Measurements from ENCODE around the gene HS2ST1. TPM values are rescaled to one million over a fixed set of nuclear protein-coding genes. Genes with fewer than 3 reads are reported as not detected.
A peak's percentile ranks its signal among the peaks of the same experiment; 100 is the strongest.
"Not testable (repeated sequence)": the region's sequence is repeated elsewhere in the genome, so short reads cannot be mapped to it uniquely, and the experiment has no call there.

The HS2ST1 gene
- total RNA-seq, 2 donors from 2014 or later, result 29.0 to 31.5 TPM

GRCh38 chr1:87023326-87023725 is 108.9 kb downstream of the HS2ST1 start:
- Histone ChIP-seq H3K4me1 (ENCODE audit: control insufficient read depth, insufficient read depth, low read length) (peaks cover 3% of the 10 kb centered on the region), H3K27me3 (ENCODE audit: control insufficient read depth, insufficient read depth, low read length, poor library complexity, severe bottlenecking) (no peaks in the 10 kb centered on the region), H3K36me3 (ENCODE audit: control insufficient read depth, insufficient read depth, low read length) (no peaks in the 10 kb centered on the region), H3K4me3 (ENCODE audit: low read length) (no peak overlapping the region), H3K9me3 (ENCODE audit: control insufficient read depth, low read length) (no peaks in the 10 kb centered on the region), H3K27ac (ENCODE audit: low read depth, low read length) (no peak overlapping the region), H3K9ac (ENCODE audit: extremely low read depth, low read length, poor library complexity, severe bottlenecking) (no peak overlapping the region)
- H3K4me3 Mint-ChIP-seq, result no peak overlapping the region
- 60% methylated on average over 1 of the region's 1 CpG; no CpG with 5 or more reads in 1 of the 2 experiments for WGBS, 2 experiments (ENCODE audit: insufficient coverage in 1 of 2, insufficient read length in 1 of 2)
- peaks cover 2% of the 10 kb centered on the region for H3K36me3 Mint-ChIP-seq (ENCODE audit: low read depth)
- no peak for TF ChIP-seq CTCF (conservative IDR thresholded peaks at IDR 0.05)
- no peaks in the 10 kb centered on the region for H3K27me3 Mint-ChIP-seq (ENCODE audit: insufficient read depth)
- no peaks in the 10 kb centered on the region for H3K9me3 Mint-ChIP-seq
- no peak overlapping the region for H3K27ac Mint-ChIP-seq
- no peak for DNase-seq
- peaks cover 7% of the 10 kb centered on the region for H3K4me1 Mint-ChIP-seq

- H3K9me3 ChIP-seq (ENCODE audit: control insufficient read depth, low read length), result no peaks in the 10 kb centered on the region
- H3K27ac Mint-ChIP-seq, result no peak overlapping the region
- DNase-seq, result peak; percentile 62
- no peak overlapping the region for H3K9ac ChIP-seq (ENCODE audit: extremely low read depth, low read length, poor library complexity, severe bottlenecking)
- H3K4me1 Mint-ChIP-seq, result peaks cover 3% of the 10 kb centered on the region
- H3K9me3 Mint-ChIP-seq, result no peaks in the 10 kb centered on the region
- no peaks in the 10 kb centered on the region for H3K27me3 Mint-ChIP-seq (ENCODE audit: insufficient read depth)
- TF ChIP-seq CTCF (conservative IDR thresholded peaks at IDR 0.05), result peak; percentile 81
- H3K36me3 ChIP-seq (ENCODE audit: control insufficient read depth, insufficient read depth, low read length), result no peaks in the 10 kb centered on the region
- H3K4me1 ChIP-seq (ENCODE audit: control insufficient read depth, insufficient read depth, low read length), result peaks cover 3% of the 10 kb centered on the region
- H3K27ac ChIP-seq (ENCODE audit: low read depth, low read length), result no peak overlapping the region
- peaks cover 2% of the 10 kb centered on the region for H3K36me3 Mint-ChIP-seq (ENCODE audit: low read depth)
- no peak overlapping the region for H3K4me3 Mint-ChIP-seq
- H3K4me3 ChIP-seq (ENCODE audit: low read length), result no peak overlapping the region
- no peaks in the 10 kb centered on the region for H3K27me3 ChIP-seq (ENCODE audit: control insufficient read depth, insufficient read depth, low read length, poor library complexity, severe bottlenecking)
- WGBS, 2 experiments (ENCODE audit: insufficient coverage in 1 of 2, insufficient read length in 1 of 2), result 86 to 92% methylated on average over 1 to 2 of the region's 2 CpGs
Observed at GRCh38 chr1:87024936-87025540, 110.6 kb downstream of the HS2ST1 start.

GRCh38 chr1:87027561-87027960 is 113.1 kb downstream of the HS2ST1 start:
- H3K9ac ChIP-seq (ENCODE audit: extremely low read depth, low read length, poor library complexity, severe bottlenecking); H3K27me3 ChIP-seq (ENCODE audit: control insufficient read depth, insufficient read depth, low read length, poor library complexity, severe bottlenecking); DNase-seq; H3K27ac ChIP-seq (ENCODE audit: low read depth, low read length); H3K4me1 ChIP-seq (ENCODE audit: control insufficient read depth, insufficient read depth, low read length); H3K9me3 Mint-ChIP-seq; H3K4me1 Mint-ChIP-seq; H3K36me3 ChIP-seq (ENCODE audit: control insufficient read depth, insufficient read depth, low read length); H3K4me3 Mint-ChIP-seq; H3K27ac Mint-ChIP-seq; H3K36me3 Mint-ChIP-seq (ENCODE audit: low read depth); H3K27me3 Mint-ChIP-seq (ENCODE audit: insufficient read depth); H3K4me3 ChIP-seq (ENCODE audit: low read length); H3K9me3 ChIP-seq (ENCODE audit: control insufficient read depth, low read length): not testable (repeated sequence)
- WGBS, 2 experiments (ENCODE audit: insufficient coverage in 1 of 2, insufficient read length in 1 of 2), result 91% methylated on average over 4 of the region's 4 CpGs; no CpG with 5 or more reads in 1 of the 2 experiments

GRCh38 chr1:87028576-87028975 is 114.1 kb downstream of the HS2ST1 start:
- TF ChIP-seq CTCF (conservative IDR thresholded peaks at IDR 0.05), result no peak
- DNase-seq, result no peak
- Histone ChIP-seq H3K27me3 (ENCODE audit: control insufficient read depth, insufficient read depth, low read length, poor library complexity, severe bottlenecking) (no peaks in the 10 kb centered on the region), H3K4me1 (ENCODE audit: control insufficient read depth, insufficient read depth, low read length) (peaks cover 3% of the 10 kb centered on the region), H3K36me3 (ENCODE audit: control insufficient read depth, insufficient read depth, low read length) (no peaks in the 10 kb centered on the region), H3K9ac (ENCODE audit: extremely low read depth, low read length, poor library complexity, severe bottlenecking) (no peak overlapping the region), H3K27ac (ENCODE audit: low read depth, low read length) (no peak overlapping the region), H3K9me3 (ENCODE audit: control insufficient read depth, low read length) (no peaks in the 10 kb centered on the region), H3K4me3 (ENCODE audit: low read length) (no peak overlapping the region)
- Mint-ChIP-seq H3K27ac (no peak overlapping the region), H3K4me3 (no peak overlapping the region), H3K36me3 (ENCODE audit: low read depth) (no peaks in the 10 kb centered on the region), H3K4me1 (peaks cover 3% of the 10 kb centered on the region), H3K9me3 (no peaks in the 10 kb centered on the region), H3K27me3 (ENCODE audit: insufficient read depth) (no peaks in the 10 kb centered on the region)
- 100% methylated on average over 2 of the region's 2 CpGs; no CpG with 5 or more reads in 1 of the 2 experiments for WGBS, 2 experiments (ENCODE audit: insufficient coverage in 1 of 2, insufficient read length in 1 of 2)
